Islet of Langerhans (tissue), 1 donor: ENCODE results near the gene LRRC71.

Experiments
- FAIRE-seq: peaks from one replicate; lab custom pipeline; 2011; peaks lifted over from hg19 to GRCh38; lab: Jason Lieb, UNC

The LRRC71 gene

GRCh38 chr1:156892190-156893047 is 28.0 kb upstream of the LRRC71 start:
- no peak for FAIRE-seq

- FAIRE-seq, result no peak
Observed at GRCh38 chr1:156893048-156893953, 27.1 kb upstream of the LRRC71 start, which contains the start of gene PEAR1. TSS of gene PEAR1 (plus strand) at chr1:156893718. CDS start at chr1:156903927, 10,209 bp downstream.

DNA sequence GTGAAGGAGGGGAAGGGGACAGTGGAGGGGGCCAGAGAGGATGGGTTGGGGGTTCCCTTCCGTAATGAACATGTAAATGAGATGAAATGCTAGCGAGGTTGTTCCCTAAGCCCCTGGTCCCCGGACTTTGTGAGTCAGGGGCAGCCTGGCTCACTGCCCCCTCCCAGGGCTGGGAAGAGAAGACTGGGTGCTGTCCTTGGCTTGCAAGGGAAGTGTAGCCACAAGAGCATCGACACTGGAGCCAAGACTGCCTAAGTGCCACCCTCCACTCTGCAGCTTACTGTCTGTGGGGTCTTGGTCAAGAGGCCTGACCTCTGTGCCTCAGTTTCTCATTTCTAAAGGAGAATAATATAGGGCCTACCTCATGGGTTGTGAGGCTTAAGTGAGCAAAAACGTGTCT is 26.4 kb upstream of the LRRC71 start:
- no peak for FAIRE-seq

DNA sequence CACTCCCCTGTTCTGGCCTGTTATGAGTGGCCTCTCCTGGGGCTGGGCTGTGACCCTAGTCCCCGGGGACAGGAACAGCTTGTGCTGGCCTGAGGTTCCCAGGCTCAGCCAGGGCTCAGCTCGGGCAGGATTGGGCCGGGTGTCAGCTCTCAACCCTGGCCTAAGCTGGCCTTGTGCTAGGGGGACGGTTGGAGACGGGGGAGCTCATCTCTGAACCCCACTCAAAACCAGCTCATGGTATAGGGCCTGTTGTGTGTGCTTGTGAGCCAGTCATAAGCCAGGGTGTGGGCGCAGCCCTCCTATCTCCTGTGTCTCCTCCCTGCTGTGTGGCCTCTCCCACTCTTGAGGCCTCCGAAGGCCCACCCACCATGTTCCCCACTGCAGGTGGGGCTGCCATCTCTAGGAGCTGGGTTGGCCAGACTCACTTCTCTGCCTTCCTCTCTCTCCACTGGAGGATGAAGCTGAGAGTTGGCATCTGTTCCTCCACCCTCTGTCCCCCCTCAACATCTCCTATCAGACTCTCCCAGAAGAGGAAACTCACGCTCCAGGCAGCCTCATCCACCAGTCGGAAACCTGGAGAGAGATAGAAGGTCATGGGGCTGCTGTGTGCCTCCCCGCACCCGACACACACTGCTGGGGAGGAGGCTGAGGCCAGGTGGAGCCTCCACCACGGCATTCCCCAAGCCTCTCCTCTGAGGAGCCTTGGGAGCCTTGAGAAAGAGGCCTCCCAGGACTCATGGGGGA is 25.5 kb upstream of the LRRC71 start:
- FAIRE-seq, result no peak

DNA sequence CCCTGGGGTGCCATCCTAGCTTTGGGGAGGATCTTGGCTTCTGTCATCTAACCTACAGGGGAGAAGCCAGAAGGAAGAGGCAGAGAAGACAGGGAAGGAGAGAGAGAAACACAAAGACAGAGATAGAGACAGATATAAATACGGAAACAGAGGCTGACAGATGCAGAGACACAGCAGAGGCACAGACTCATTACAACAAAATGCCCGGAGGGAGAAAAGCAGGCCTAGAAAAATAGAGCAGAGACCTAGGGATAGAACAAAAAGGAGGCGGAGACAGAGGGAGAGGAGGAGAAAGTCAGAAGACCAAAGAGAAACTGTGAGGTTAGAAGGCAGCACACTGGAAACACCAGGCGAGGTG is 25.0 kb upstream of the LRRC71 start:
- FAIRE-seq, result no peak

DNA sequence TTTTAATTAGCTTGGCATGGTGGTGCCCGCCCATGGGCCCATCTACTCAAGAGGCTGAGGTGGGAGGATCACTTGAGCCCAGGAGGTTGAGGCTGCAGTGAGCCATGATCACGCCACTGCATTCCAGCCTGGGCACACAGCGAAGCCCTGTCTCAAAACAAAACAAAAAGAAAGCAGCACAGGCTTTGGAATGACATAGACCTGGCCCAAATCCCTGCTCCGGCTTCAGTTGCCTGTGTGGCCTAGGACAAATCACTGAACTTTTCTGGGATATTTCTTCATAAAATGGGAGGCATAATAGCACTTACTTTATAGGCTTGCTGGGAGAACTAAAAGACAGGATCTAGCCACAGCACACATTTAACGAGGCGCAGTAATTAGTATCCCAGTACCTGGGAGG is 24.5 kb upstream of the LRRC71 start:
- FAIRE-seq, result no peak

DNA sequence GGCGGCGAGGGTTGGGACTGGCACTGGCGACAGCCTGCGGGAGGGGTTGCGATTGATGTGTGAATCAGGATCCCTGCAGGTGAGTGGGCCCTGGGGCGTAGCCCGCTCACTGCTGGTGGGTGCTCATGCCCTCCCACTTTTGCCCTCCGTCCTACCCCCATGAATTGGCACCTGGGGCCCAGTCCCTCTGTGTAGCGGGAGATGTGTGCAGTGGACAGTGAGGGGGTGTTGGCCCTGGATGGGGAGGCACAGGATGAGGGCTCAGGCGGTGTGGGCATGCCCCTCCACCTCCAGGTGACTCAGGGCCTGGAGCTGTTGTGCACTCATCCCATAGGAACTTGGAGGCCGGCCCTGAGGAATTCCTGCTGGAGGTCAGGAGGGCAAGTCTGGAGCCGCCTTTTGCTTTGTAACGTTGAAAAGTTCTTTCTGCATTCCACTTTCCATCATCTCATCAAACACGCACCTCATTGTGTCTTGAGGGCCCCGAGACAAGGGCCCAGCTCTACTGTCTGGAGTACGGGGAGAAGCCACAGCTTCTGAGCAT is 23.9 kb upstream of the LRRC71 start:
- no peak for FAIRE-seq

DNA sequence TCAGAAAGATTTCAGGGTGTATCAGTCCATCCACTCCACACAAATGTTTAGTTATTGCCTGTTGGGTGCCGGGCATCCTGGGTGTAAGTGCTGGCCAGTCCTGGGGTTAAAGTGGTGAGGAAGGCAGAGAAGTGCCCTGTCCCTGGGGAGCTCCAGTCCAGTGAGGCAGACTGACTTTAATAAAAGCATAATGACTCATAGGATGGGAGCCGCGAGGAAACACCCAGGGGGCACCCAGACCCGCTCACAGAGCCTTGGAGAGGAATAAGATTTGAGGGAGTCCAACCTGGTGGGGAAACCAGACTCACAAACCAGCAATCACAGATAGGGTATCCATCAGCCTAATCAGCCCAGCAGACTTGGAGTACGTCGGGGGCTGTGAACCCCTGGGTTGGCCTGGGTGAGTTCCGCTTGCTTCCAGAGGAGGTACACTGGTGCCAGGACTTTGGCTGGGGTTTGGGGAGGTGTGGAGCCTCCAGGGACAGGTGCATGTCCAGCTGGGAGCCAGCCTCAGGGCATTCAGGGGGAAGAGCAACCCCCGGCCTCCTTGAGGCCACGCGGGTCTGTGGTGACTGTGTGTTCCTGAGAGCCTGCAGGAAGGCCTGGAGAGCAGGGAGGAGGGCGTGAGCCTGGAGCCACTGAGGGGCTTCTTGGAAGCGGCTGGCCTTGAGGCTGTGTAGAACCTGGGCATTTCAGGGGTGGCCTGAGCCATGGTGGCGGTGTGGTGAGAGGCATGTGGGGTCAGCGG is 23.2 kb upstream of the LRRC71 start:
- no peak for FAIRE-seq

DNA sequence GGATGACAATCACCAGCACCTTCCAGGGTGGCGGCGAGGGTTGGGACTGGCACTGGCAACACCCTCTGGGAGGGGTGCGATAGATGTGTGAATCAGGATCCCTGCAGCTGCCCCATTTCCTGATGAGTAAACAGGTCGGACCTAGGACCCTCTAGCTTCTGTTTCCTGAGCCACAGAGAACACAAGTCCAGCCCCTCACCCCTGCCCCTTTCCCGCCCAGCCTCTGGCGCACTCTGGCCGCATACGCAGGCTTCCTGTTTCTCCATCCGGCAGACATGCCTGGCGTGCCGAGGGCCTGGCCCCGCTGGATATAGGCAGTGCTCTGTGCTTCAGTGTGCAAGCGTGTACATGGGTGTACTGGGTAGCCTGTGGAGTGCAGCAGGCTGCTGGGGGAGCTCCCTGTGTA is 22.3 kb upstream of the LRRC71 start:
- no peak for FAIRE-seq

DNA sequence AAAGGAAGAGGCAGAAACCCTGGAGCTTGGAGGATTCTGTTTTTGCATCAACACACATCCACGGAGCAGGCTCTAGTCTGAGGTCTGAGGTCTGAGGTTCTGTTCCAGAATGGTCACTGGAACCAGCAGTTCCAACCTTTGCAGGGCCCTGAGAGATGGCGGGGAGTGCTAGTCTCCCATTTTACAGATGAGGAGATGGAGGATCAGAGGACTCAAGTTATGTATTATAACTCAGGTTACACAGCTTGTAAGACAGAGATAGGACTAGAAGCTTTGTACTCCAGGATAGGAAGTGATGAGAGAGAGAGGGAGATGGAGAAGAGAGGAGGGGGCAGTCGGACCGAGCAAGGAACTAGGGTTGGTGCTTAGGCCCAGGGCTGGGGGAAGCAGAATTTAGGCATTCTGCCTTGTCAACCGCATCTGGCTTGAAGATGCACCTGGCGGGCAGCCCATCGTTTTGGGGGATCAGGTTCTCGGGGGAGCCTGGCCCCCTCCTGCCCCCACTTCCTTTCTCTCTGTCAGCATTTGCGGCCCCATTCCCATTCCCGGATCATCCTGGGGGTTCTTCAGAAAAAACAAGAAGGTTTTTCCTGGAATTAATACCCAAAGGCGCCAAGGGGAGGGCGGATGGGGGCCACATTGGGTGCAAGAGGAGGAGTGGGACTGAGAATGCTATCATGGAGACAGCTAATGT is 21.3 kb upstream of the LRRC71 start:
- no peak for FAIRE-seq

- FAIRE-seq, result no peak
Observed at GRCh38 chr1:156899956-156900718, 20.3 kb upstream of the LRRC71 start.

GRCh38 chr1:156900896-156901589 is 19.4 kb upstream of the LRRC71 start:
- FAIRE-seq, result no peak

DNA sequence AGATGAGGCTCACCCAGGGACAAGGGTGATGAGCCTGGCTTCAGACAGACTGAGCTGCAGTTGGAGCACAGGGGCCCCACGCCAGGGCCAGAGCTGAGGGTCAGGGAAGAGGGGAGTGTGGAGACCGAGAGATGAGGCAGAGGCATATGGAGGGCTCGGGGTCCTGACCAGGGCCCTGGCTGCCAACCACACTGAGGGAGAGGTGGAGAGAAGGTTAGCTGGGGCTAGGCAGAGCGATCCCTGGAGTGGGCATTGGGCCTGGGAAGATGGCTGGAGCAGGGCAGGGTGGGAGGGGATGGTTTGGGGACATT is 18.9 kb upstream of the LRRC71 start:
- FAIRE-seq, result no peak

GRCh38 chr1:156901966-156902915 is 18.2 kb upstream of the LRRC71 start:
- FAIRE-seq, result no peak

GRCh38 chr1:156903328-156904091 is 16.9 kb upstream of the LRRC71 start:
- no peak for FAIRE-seq

DNA sequence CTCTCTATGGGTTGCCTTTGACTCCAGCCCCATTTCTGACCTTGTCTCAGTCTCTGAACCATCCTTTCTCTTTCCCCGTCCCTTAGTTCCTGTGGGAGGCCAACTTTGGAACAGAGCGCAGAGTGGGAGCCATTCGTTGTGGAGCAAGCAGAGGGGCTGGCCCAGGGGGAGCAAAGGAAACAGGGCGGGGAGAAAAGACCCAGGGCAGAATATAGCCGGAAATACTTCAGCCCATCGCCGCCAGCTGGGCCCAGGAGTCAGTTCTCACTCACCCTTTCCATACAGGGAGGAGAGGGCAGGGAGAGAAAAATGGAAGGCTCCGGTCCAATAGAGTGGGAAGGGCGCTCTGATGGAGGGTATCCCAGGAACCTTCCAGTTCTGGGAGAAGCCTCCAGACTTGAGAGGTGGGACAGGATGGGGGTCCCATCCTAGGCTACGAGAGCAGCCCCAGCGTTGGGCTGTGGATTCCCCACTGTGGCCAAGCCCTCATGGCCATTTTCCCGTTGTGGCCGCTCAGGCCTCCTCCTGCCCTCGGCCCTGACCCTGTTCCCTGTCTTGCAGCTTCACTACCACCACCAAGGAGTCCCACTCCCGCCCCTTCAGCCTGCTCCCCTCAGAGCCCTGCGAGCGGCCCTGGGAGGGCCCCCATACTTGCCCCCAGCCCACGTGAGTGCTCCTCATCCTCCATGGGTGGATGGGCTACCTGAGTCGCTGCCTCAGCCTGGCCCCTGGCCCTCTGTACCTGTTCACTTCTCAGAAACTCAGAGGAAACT is 16.1 kb upstream of the LRRC71 start:
- FAIRE-seq, result no peak

DNA sequence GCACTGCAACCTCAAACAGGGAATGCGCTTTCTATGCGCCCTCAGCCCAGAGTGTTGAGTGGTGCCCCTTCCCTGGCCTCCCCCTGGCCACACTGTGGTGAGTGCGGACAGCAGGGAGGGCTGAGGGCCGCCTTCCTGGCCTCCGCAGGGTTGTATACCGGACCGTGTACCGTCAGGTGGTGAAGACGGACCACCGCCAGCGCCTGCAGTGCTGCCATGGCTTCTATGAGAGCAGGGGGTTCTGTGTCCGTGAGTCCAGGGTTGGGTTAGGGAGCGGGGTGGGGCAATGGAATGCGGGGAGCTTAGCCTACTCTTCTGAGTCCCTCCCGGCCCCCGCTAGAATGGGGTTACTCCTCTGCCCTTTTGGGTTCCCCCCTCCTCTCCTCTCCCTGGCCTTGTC is 15.3 kb upstream of the LRRC71 start:
- no peak for FAIRE-seq
